Stomach (tissue), 9 donors: ENCODE results near the gene PDE3A. TPM values are rescaled to one million over a fixed set of nuclear protein-coding genes. Genes with fewer than 3 reads are reported as not detected.

Experiments
- DNase-seq, 2 donors: peaks; one replicate each; pipeline versions ENCODE4 v3.0.0 to v3.0.0-alpha.2; 2013 to 2019
- H3K27ac ChIP-seq, 5 donors: fragments of 200-600 bp in 4 of 5; sonication (generic) in 4 of 5; one replicate each; pipeline ENCODE4 v1.5.1; 2013 to 2019; ENCODE audit warnings: mild to moderate bottlenecking in 1 of 5, moderate library complexity in 1 of 5
- H3K27me3 ChIP-seq, 3 donors: fragments of 200-600 bp; sonication (generic); one replicate each; pipeline ENCODE4 v1.5.1; 2017 to 2019; ENCODE audit warnings: mixed run types in 1 of 3
- H3K36me3 ChIP-seq, 4 donors: fragments of 200-600 bp; sonication (generic); 1 replicate in 3 of 4; 2 replicates in 1 of 4; pipeline ENCODE4 v1.5.1; 2016 to 2019
- H3K4me1 ChIP-seq, 4 donors: fragments of 200-600 bp; sonication (generic); one replicate each; pipeline ENCODE4 v1.5.1; 2016 to 2019
- H3K4me3 ChIP-seq, 4 donors: fragments of 200-600 bp; sonication (generic) in 3 of 4; one replicate each; pipeline ENCODE4 v1.5.1; 2016 to 2019; ENCODE audit warnings: mild to moderate bottlenecking in 1 of 4
- H3K9me3 ChIP-seq, 4 donors: fragments of 200-600 bp; sonication (generic); one replicate each; pipeline ENCODE4 v1.5.1; 2016 to 2019
- CTCF ChIP-seq, 7 experiments: fragments of 450-650 bp in 4 of 7; fragments of 200-600 bp in 3 of 7; sonication (generic) in 3 of 7; IDR thresholded peaks; one replicate each; pipeline ENCODE4 v1.5.1; 2016 to 2019; ENCODE audit warnings: antibody characterized with exemption in 7 of 7, control low read depth in 2 of 7, mild to moderate bottlenecking in 1 of 7
- EP300 ChIP-seq: sonication (generic); formaldehyde crosslinking; IDR thresholded peaks from one replicate; pipeline ENCODE4 v1.6.1; 2017; ENCODE audit warnings: antibody characterized with exemption
- POLR2A ChIP-seq, 4 donors: fragments of 450-650 bp; IDR thresholded peaks; one replicate each; pipeline ENCODE4 v1.6.1; 2016; ENCODE audit warnings: antibody characterized with exemption in 4 of 4, control low read depth in 2 of 4, mild to moderate bottlenecking in 1 of 4, moderate library complexity in 1 of 4
- POLR2AphosphoS5 ChIP-seq, 3 donors: sonication (generic); formaldehyde crosslinking; IDR thresholded peaks; one replicate each; pipeline ENCODE4 v1.6.1; 2016; ENCODE audit warnings: antibody characterized with exemption in 3 of 3
- WGBS, 5 donors: extraction: QIAGEN DNeasy Blood & Tissue Kit in 3 of 5; methylation state at CpG; one replicate each; pipeline versions ENCODE4 v1.1.5 to v1.1.7; 2013 to 2018; 5-methylcytosine and 5-hydroxymethylcytosine counted together
- intact Hi-C: fragments of 100-400 bp; cut with DNase I; formaldehyde crosslinking; loops from one replicate; pipeline ENCODE4 v1.15.1; 2023; ENCODE audit warnings: low total_unique reads
- polyA plus RNA-seq, 3 donors: library from polyadenylated mRNA; stranded (reverse); fragments of 200-250 nt; gene quantifications; one replicate each; pipeline ENCODE4 v1.2.3, GENCODE V29; 2013
- total RNA-seq, 5 donors: library from RNA; depleted of rRNA; stranded (reverse); fragments of >200 nt; gene quantifications; one replicate each; pipeline versions ENCODE4 v1.1.0 to v1.2.3, GENCODE V29; 2014 to 2016
- donor health status: healthy with polysubstance abuse.
- donor health status: Bipolar disorder and iron deficiency.
- donor health status: healthy.

Gene PDE3A
- total and polyA plus RNA-seq, 8 donors = 0.19 to 50.9 (median 12.0) TPM

GRCh38 chr12:20514598-20514997, 146.3 kb downstream of the PDE3A start:
- H3K36me3 ChIP-seq = no peaks in the 10 kb centered on the region
- no peaks in the 10 kb centered on the region for H3K27me3 ChIP-seq
- H3K27ac ChIP-seq = no peak overlapping the region
- intact Hi-C loops = no loop called here
- no peaks in the 10 kb centered on the region for H3K4me1 ChIP-seq
- H3K4me3 ChIP-seq = no peak overlapping the region
- no peaks in the 10 kb centered on the region for H3K9me3 ChIP-seq
- TF ChIP-seq POLR2A (IDR thresholded peaks at IDR 0.05) (no peak), POLR2AphosphoS5 (IDR thresholded peaks at IDR 0.05) (no peak), EP300 (no peak), CTCF (IDR thresholded peaks at IDR 0.05) (no peak)
- no peak for DNase-seq

GRCh38 chr12:20520532-20520931, 152.2 kb downstream of the PDE3A start:
- intact Hi-C loops = no loop called here
- H3K27me3 ChIP-seq = no peaks in the 10 kb centered on the region
- DNase-seq = peak in 1 of 2 donors; percentile 30
- H3K4me1 ChIP-seq = no peaks in the 10 kb centered on the region
- WGBS, 5 donors = 55 to 75% (median 65%) methylated on average over 1 of the region's 1 CpG
- H3K36me3 ChIP-seq = no peaks in the 10 kb centered on the region
- H3K27ac ChIP-seq = no peak overlapping the region
- no peaks in the 10 kb centered on the region for H3K9me3 ChIP-seq
- TF ChIP-seq EP300 (no peak), POLR2AphosphoS5 (IDR thresholded peaks at IDR 0.05) (no peak), CTCF (IDR thresholded peaks at IDR 0.05) (no peak), POLR2A (IDR thresholded peaks at IDR 0.05) (no peak)
- no peak overlapping the region for H3K4me3 ChIP-seq

GRCh38 chr12:20523658-20524057, 155.3 kb downstream of the PDE3A start:
- Histone ChIP-seq H3K9me3 (no peaks in the 10 kb centered on the region), H3K36me3 (no peaks in the 10 kb centered on the region), H3K4me3 (no peak overlapping the region), H3K4me1 (peaks cover 0 to 5% (median 0%) of the 10 kb centered on the region in 4 donors), H3K27me3 (no peaks in the 10 kb centered on the region), H3K27ac (no peak overlapping the region)
- WGBS, 5 donors = 71 to 84% (median 83%) methylated on average over 2 of the region's 2 CpGs
- DNase-seq = no peak
- no peak for TF ChIP-seq POLR2AphosphoS5 (IDR thresholded peaks at IDR 0.05)
- no peak for TF ChIP-seq CTCF (IDR thresholded peaks at IDR 0.05)
- TF ChIP-seq POLR2A (IDR thresholded peaks at IDR 0.05) = no peak
- no peak for TF ChIP-seq EP300
- intact Hi-C loops = no loop called here

- H3K4me3 ChIP-seq = no peak overlapping the region
- no peak for TF ChIP-seq CTCF (IDR thresholded peaks at IDR 0.05)
- TF ChIP-seq EP300 = no peak
- no peak for TF ChIP-seq POLR2A (IDR thresholded peaks at IDR 0.05)
- no peak for TF ChIP-seq POLR2AphosphoS5 (IDR thresholded peaks at IDR 0.05)
- intact Hi-C loops = no loop called here
- H3K36me3 ChIP-seq = no peaks in the 10 kb centered on the region
- no peak overlapping the region for H3K27ac ChIP-seq
- no peak for DNase-seq
- H3K9me3 ChIP-seq = no peaks in the 10 kb centered on the region
- no peaks in the 10 kb centered on the region for H3K27me3 ChIP-seq
- H3K4me1 ChIP-seq = peaks cover 0 to 5% (median 0%) of the 10 kb centered on the region in 4 donors
- 73 to 86% (median 79%) methylated on average over 5 of the region's 5 CpGs for WGBS, 5 donors
Observed at GRCh38 chr12:20524113-20524512, 155.8 kb downstream of the PDE3A start.
